ENCODE results near the gene SCUBE3.

DNA sequence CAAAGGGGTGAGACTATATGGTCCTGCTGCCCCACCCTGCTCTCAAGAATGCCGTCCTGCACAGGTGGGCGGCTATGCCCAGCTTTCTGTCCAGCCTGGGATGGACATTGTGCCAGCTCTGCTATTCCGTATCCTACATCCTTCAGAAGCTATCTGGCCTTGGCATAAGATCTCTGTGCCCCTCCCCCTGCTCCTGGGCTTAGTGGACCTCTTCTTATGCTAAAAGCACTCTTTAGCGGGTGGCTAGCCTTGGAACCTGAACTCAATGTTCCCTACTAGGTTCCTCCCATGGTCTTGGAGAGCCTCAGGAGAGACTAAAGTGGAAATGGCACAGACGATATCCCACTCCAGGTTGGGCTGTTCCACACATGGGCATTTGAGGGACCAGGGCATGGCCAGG lies 22.5 kb downstream of the SCUBE3 start:
- TF ChIP-seq CTCF (conservative IDR thresholded peaks at IDR 0.05; ENCODE audit: low read depth, low read length) (no peak), RFX5 (IDR thresholded peaks at IDR 0.05; ENCODE audit: low read depth, low read length) (no peak)
- TF ChIP-seq, protein P1, sequence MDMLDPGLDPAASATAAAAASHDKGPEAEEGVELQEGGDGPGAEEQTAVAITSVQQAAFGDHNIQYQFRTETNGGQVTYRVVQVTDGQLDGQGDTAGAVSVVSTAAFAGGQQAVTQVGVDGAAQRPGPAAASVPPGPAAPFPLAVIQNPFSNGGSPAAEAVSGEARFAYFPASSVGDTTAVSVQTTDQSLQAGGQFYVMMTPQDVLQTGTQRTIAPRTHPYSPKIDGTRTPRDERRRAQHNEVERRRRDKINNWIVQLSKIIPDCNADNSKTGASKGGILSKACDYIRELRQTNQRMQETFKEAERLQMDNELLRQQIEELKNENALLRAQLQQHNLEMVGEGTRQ (IDR thresholded peaks at IDR 0.05; ENCODE audit: low read depth, low read length) = no peak

All from IMR-90 (cell line).